Upper lobe of left lung (tissue), 4 donors: ENCODE results near the gene COBL.

Experiments used
- EP300 ChIP-seq, 4 donors: sonication (generic); formaldehyde crosslinking; IDR thresholded peaks; one replicate each; pipeline ENCODE4 v1.5.1; 2017; ENCODE audit warnings: antibody characterized with exemption in 4 of 4, control low read depth in 2 of 4
- POLR2A ChIP-seq, 4 donors: fragments of 450-650 bp; IDR thresholded peaks; one replicate each; pipeline ENCODE4 v1.5.1; 2016 to 2017; ENCODE audit warnings: antibody characterized with exemption in 4 of 4, mild to moderate bottlenecking in 2 of 4
- POLR2AphosphoS5 ChIP-seq, 2 donors: sonication (generic); formaldehyde crosslinking; IDR thresholded peaks; one replicate each; pipeline ENCODE4 v1.5.1; 2017; ENCODE audit warnings: antibody characterized with exemption in 2 of 2
- TF ChIP-seq, protein P1 (sequence below), 6 experiments: fragments of 450-650 bp in 4 of 6; fragments of 200-600 bp in 2 of 6; sonication (generic) in 2 of 6; IDR thresholded peaks; one replicate each; pipeline ENCODE4 v1.5.1; 2016 to 2019; ENCODE audit warnings: antibody characterized with exemption in 6 of 6

DNA sequence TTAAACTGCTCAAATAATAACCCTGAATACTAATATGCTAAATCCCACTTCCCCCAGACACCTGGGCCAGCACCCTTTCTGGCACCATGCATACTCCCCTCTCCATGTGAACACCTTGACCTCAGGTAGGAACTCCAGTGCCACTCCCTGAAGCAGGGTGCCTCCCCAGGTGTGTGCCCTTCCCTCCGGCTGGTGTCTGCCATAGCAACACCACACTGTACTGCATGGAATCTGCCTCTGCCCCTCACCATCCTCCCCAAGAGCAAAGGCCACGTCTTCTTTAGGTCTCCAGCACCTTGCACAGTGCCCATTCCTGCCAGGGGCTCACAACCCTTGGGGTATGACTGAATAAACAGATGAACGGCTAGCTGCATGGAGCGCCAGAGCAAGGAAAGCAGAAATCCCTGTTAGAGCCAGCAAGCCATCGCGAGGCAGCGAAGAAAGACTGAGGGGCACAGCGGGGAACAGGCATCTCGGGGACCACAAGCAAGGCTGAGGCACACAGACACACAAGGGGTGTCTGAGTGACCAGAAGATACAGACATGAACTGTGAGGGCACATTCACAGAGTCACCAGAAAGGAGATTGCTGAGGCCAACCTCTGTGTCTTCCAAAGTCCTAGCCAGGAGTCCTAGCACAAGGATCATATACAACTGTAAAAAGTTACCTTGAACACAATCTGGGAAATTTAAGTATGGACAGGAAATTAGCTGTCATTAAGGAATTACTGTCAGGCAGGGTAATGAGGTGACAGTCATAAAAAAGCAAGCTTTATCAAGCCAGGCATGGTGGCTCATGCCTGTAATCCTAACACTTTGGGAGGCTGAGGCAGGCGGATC lies 25.7 kb downstream of the COBL start:
- TF ChIP-seq, protein P1, sequence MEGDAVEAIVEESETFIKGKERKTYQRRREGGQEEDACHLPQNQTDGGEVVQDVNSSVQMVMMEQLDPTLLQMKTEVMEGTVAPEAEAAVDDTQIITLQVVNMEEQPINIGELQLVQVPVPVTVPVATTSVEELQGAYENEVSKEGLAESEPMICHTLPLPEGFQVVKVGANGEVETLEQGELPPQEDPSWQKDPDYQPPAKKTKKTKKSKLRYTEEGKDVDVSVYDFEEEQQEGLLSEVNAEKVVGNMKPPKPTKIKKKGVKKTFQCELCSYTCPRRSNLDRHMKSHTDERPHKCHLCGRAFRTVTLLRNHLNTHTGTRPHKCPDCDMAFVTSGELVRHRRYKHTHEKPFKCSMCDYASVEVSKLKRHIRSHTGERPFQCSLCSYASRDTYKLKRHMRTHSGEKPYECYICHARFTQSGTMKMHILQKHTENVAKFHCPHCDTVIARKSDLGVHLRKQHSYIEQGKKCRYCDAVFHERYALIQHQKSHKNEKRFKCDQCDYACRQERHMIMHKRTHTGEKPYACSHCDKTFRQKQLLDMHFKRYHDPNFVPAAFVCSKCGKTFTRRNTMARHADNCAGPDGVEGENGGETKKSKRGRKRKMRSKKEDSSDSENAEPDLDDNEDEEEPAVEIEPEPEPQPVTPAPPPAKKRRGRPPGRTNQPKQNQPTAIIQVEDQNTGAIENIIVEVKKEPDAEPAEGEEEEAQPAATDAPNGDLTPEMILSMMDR (IDR thresholded peaks at IDR 0.05): no peak
- TF ChIP-seq EP300 (IDR thresholded peaks at IDR 0.05) (no peak), POLR2A (IDR thresholded peaks at IDR 0.05) (no peak), POLR2AphosphoS5 (IDR thresholded peaks at IDR 0.05) (no peak)
